HG03457 (cell line): Measurements from ENCODE around the gene EPS15.

Source experiments
- ATAC-seq: cut with Tn5 transposase; IDR thresholded peaks from one replicate; pipeline ENCODE4 v1.9.1; 2021; ENCODE audit warnings: moderate number of reproducible peaks; ENCODE audit not compliant: unreplicated experiment

EPS15 gene

DNA sequence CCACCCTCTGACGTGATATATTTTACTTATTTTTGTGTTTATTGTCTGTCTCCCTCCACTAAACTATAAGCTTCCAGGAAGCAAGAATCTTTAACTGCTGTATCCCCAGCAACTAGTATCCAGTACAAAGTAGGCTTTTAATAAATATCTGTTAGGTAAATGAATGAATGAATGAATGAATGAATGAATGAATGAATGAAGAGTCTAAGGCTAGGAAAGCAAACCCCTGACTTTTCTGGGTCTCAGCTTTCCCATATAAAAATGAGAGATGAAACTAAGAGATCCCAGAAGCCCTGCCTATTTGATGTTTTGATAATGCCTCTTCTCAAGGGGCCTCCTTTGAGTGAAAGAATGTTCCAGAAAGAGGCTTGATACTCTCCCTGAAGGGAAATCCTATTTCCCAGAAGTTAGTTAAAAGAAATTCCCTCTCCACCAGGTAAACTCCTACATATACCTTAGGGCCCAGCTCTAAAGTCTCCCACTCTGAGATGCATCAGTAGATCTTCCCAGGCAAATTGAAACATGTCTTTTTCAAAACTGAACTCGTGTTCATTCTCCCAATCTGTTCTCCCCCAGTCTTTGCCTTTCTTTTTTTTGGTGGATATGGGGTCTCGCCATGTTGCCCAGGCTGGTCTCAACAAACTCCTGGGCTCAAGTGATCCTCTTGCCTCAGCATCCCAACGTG lies 196.5 kb downstream of the EPS15 start:
- ATAC-seq = no peak

DNA sequence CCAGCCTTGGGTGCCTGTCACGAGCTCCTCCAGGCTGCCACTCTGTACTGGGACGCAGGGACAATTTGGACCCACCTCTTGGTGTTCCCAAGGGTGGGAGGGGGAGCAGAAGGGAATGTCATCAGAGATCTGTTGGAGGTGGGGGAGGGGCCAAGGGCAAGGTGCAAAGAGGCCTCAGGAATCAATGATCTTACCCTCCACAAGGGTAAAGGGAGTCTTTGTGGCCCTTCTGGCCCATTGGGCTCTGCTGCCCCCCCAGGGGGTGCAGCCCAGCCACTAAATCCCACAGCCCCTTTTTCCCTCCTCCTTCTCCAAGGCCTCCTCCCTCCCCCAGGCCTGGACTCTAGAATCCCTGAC lies 197.2 kb downstream of the EPS15 start:
- ATAC-seq = no peak

DNA sequence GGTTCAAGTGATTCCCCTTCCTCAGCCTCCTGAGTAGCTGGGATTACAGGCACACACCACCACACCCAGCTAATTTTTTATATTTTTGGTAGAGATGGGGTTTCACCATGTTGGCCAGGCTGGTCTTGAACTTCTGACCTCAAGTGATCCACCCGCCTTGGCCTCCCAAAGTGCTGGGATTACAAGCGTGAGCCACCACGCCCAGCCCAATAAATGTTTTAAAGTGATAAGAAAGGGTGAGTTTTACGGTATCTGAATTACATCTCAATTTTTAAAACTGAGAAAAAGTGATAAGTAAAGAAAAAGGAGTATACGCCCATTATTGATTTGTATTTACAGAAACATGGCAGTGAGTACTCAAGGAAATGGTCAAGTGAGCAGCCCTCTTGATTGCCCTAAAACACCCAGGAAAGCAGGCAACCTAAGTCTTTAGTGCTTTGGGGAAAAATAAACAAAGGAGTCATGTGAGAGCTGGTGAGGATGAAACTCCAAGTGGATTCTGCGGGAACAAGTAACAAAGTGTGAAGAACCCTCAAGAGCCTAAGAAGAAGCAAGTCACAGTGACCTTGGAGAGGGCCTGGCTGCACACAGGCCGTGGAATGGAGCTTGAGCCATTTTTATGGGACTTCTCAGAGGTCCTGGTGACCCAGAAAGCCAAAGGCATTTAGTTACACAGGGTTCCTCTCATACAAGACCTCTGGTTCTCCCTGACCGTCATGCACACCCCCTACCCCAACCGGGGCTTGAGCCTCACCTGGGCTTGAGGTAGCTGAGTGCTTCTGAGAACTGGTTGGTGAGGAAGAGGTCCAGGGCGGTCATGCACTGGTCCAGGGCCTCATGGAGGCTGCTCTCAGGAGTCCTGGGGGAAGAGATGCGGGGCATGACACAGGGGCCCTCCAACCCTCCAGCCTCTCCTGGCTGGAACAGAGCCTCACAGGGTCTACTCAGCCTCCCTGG lies 197.8 kb downstream of the EPS15 start:
- ATAC-seq = no peak

DNA sequence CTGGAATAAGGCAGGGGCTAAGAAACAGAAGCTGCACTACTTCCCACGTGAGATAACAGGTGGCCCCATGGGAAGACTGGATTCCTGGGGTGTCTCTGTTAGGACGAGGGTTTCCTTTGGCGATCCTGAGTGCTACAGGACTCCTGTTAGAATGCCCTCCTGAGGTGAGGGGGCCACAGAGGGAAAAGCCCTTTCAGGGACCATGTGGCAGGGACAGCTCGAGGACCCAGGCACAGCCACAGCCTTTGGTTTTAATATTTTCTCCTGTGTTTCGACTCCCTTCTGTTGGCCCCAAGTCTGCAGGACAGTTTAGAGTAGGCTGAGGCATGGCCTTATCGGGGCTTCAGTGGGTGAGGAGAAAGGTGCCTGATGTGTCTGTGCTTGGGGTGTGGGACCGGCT lies 201.3 kb downstream of the EPS15 start:
- no peak for ATAC-seq

DNA sequence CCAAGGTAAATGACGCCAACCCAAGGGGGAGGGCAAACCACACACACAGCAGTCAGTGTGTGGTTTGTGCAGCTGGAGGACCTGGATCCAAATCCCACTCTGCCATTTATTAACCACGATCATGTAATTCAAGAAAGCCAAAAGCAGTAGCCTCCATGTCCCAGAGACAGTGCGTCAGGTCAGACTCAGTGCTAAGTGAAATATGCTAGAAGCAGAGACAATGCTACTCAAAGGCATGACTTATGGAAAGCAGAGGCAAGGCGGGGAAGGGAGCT lies 202.3 kb downstream of the EPS15 start:
- ATAC-seq = no peak

DNA sequence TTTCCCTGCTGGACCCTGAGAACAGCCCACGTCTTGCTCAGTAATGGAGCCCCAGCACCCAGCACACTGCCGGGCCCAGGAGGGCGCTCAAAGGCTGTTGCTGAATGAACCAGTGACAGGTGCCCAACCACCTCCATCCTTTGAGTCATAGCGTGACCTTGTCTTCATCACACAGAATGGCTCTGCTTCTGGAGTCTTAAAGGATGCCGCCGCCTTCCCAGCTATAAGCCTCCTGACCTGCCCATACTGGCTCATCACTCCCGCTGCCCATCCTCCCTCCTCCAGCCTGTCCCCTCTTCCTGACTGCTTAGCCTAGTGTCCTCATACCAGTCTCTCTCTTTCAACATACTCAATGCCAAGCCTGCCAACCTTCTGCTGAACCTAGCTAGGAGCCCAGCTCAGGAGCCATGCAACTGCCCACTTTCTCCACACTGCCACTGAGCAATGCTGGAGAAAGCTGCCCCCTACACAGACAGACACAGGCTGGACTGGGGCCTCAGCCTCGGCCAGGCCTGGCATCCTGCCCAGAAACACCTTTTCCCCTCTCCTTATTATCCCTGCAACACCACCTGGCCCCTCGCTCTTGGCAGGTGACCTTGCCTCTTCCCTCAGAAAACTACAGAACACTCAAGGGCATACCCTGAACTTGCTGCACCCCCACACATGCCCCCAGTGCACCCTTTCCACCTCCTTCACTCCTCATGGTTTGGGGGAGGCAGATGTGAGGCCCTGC lies 202.8 kb downstream of the EPS15 start:
- no peak for ATAC-seq

DNA sequence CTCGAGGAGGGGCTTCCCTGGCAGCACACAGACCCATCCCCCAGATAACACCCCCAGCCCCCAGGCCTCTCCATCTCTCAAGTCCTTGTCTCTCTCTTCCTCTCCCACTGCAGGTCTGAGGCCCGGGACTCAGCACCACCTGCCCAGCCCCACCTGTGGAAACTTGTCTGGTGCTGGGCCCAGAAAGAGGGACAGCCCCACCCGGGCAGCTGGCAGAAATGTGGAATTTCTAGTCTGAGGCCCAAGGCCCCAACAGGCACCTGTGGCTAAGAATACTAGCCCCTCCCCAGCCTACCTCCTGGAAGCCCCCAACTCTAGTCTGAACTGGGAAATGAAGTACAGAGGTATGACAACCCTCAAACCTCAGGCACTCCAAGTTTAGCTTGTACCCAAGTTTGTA lies 204.1 kb downstream of the EPS15 start:
- ATAC-seq = no peak

DNA sequence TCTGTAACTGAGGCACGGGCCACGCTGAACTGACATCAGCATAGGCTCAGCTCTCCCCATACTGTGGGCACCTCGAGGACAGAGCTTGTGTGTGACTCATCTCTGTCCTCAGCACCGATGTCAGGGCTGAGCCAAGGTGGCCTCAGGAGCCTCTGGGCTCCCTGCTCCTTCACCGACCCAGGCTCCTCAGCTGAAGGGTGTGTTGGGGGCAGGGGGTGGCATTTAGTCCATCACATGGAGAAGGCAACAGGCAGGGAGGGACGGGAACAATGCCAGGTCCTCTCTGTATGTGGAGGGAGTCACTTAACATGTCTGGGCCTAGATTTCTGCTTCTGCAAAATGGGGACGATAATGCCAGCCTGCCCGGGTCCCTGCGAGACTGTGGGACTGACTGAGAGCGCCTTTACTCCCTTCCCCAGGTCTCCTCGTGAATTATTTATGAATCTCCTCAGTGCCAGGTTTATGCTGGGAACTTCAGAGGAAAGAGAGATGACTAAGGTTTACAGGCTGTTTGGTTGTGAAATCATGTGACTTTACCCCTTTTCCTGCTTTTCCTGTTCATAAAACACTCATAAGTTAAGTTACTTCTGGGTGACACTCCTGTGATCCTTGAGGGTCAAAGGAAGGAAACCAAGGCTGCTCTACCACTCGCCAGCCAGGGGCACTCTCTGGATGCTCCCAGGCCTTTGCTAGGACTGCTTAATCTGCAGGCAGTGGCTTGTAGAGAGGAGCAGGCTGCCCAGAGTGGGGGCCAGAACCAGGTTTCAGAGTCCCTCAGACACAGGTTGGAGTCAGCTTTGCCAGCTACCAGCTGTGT lies 204.9 kb downstream of the EPS15 start:
- ATAC-seq = no peak

DNA sequence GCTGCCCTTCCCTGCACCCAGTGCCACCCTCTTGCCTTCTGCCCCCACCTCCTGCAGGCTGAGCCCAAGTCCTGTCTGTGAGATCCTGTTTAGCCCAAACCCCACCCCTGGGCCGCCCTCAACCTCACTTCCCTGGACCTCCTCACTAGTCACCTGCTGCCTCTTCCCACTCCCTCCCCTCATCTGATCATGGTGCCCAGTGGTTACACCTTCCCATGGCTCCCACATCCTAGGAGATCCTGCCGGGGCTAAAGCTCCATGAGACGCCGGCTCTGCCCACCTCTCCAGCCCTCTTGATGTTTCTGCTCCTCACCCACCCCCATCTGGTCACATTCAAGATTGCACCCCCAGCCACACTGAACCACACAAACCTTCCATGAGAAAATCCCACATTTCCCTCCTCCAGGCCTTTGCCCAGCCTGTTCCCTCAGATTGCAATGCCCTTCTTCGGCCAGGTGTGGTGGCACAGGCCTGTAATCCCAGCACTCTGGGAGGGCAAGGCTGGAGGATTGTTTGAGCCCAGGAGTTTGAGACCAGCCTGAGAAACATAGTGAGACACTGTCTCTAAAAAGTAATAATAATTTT lies 205.7 kb downstream of the EPS15 start:
- ATAC-seq = no peak

DNA sequence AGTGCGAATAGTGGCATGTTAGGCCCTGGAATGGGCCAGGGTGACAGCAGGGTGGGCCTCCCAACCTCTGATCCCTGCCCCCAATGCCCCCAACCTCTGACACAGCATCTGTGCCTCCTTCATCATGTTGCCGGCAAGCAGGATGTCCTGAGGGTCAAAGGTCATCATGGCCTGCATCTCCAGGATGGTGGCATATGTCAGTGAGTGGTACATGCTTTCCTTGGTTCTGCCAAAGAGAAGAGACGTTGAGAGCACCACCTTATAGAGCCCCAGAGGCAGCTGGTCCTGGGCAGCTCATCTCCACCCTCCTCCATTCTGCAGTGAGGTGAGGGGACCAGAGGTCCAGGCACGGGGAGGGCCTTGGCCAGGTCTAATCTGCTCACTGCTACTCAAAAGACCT lies 206.3 kb downstream of the EPS15 start:
- ATAC-seq = no peak

DNA sequence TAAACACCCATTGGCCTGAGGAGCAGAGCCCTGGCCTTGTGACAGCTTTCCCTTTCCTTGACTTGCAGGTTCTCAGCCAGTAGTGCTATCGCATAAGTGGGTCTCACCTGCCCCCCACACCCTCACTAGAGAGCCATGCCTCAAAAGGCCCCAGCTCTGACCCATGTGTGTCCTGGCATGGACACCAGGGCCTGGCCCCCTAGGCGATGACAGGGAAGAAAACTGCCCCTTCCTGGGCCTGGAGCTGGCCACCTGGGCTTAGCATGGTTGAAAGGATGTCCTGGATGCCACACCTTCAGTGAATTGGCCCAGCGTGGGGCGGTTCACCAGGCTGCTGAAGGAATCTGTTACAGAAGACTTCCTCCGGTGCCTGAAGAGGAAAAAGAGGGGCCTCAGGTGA lies 207.2 kb downstream of the EPS15 start:
- ATAC-seq = no peak

DNA sequence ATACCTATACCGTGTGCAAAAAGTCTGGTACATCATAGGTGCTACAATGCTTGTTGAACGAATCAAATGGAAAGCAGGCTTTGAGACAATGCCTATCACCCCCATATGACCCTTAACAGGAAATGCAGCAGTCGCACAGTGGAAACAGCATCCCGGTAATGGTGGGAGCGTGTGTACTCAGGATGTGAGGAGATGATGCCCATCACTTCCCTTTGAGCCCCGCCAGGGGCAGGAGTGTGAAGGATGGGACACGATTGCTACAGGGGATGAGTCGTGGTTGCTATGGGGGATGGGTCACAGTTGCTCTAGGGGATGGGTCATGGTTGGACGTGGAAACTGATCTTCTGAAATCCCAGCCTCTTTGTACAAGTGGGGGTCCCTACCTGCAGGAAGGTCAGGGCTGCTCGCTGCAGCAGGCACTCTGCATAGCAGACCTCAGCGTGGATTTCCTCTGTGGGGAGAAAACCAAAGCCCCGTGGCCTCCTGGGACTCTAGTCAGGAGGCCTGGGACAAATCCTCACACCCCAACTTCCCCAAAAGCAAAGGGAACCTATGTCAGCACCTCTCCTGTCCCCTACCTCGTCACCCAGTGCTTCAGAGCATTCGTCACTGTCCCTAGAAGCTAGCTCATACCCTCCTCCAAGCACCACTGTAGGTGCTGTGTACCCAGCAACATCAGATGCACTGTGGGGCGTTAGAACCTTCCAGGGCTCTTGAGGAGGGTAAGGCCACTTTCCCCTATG lies 208.0 kb downstream of the EPS15 start:
- no peak for ATAC-seq

DNA sequence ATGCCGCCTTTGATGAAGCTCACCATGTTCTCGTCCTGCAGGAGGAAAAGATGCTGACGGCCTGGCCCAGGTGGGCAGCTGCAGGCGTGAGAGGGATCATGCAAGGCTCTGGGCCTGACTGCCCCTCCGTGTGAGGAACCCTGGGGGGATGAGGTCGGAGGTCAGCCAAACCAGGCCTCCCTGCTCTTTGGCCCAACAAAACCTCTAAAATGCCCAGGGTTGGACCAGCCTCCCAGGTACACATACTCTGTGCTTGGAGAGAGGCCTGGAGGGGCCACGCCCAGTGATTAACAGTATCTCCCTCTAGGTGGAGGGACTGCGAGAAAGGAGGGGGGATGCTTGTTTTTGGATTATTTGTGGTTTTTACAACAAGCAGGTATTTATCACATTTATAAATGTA lies 209.8 kb downstream of the EPS15 start:
- ATAC-seq = no peak

DNA sequence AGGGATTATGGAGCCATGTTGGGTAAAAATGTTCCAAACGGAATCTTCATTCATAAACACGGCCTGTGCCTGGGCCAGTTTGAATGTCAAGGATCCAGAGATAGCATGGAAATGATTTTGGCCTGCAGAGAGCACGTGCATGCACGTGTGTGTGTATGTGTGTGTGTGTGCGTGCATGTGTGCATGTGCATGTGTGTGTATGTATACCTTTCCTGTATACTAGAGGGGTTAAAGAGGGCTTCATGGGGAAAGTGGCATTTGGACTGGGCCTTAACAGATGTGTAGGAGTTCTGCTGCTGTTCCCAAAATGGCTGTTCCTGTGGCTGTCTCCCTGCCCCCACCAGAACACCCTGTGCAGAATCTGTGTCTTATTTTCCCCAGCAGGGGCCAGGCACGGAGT lies 210.4 kb downstream of the EPS15 start:
- no peak for ATAC-seq

DNA sequence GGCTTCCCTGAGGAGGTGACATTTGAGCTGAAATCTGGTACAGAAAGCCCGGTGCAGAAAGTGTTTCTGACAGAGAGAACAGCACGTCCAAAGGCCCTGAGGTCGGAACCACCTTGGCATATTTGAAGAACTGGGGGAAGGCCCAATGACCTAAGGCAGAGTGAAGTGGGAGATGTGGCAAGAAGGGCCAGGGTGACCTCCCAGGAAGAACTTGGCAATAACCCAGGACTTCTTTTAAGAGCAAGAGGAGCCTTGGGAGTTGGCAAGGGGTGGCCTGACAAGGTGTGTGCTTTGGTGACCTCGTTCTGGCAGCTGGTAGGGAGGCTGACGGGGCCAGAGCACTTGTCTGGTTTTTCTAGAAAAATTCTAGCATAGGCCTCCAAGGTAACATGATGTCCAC lies 212.1 kb downstream of the EPS15 start:
- ATAC-seq = no peak

DNA sequence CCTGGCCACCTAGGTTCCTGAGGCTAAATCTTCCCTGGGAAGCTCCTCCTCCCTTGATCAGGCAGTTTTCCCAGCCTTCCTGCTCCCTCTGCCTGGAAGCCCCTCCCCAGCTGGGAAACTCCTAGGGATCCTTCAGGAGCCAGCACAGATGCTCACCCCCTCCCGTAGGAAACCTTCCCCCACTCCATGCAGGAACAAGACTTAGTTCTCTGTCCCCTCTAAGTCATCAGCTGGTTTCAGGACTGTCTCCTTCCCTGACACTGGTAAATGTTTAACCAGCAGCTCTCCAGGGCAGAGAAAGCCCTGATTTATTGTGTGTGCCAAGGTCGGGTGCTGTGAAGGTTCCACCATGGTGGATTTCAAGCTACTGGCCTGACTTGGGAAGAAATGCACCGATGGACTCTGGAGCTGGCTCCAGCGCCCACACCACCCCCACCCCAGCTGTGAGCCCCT lies 213.7 kb downstream of the EPS15 start:
- no peak for ATAC-seq

DNA sequence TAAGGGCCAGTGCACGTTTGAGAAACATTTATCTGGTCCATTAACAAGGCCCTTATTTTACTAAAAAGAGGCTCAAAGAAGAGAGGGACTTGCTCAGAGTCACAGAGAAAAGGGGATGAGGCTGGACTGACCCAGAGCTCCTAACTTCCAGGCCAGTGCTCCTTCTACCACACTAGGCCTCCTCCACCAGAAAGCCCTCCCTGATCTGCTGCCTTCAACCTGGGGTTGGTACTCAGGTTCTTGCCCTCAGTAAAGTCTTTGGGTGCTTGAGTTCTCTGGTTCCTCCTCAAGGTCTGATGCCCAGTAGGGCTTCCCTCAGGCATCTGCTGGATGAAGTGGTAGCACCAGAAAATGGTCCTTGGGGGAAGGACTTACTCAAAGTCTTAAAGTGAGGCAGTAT lies 214.7 kb downstream of the EPS15 start:
- no peak for ATAC-seq
